Activated CD8-positive, alpha-beta memory T cell treated with anti-CD3 and anti-CD28 coated beads for 24 hours (primary cell): ENCODE data around the gene PROB1.

Experiments
- DNase-seq: peaks from one replicate; pipeline ENCODE4 v3.0.0-alpha.2; 2020

The PROB1 gene

GRCh38 chr5:139394654-139395566, at the start of gene PROB1:
Gene PROB1 (minus strand): TSS chr5:139395104. CDS start chr5:139395081, 23 bp downstream.
- DNase-seq = no peak

DNA sequence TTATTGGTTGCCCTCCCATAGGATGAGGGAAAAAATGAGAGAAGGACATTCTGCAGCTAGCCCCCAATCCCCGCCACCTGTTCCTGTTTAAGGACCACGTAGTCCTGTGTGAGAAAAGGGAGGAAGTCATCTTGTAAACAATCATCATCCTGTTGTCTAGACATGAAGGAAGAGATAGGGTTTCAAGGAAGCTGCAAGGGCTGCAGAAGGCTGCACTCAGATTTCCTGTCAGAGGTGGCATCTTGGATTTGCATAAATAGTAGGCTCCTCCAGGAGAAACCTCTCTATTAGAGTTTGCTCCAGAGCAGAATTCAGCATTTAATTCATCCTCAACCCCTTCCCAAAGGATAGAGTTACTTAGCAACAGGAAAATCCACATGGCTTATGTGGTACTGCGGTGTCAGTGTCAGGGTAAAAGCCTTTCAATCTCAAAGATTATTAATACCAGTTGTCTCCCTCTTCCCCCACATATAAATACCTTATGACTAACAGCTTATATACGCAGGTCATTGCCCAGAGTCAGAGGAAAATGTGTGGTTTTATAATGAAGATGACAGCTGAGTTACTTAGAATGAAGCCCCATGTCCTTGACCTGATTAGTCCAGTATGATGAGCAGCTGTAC, 49.0 kb upstream of the PROB1 start:
- peak; percentile 50 for DNase-seq

DNA sequence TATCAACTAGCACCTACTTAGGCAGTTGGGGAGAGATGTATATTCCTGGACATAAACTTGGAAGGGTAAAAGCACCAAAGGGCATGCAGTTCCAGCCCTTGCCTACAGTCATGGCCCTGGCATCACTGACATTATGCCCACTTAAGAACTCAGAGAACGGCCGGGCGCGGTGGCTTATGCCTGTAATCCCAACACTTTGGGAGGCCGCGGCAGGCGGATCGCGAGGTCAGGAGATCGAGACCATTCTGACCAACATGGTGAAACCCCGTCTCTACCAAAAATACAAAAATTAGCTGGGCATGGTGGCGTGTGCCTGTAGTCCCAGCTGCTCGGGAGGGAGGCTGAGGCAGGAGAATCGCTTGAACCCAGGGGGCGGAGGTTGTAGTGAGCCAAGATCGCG, 45.5 kb upstream of the PROB1 start:
- DNase-seq = peak; percentile 33

DNA sequence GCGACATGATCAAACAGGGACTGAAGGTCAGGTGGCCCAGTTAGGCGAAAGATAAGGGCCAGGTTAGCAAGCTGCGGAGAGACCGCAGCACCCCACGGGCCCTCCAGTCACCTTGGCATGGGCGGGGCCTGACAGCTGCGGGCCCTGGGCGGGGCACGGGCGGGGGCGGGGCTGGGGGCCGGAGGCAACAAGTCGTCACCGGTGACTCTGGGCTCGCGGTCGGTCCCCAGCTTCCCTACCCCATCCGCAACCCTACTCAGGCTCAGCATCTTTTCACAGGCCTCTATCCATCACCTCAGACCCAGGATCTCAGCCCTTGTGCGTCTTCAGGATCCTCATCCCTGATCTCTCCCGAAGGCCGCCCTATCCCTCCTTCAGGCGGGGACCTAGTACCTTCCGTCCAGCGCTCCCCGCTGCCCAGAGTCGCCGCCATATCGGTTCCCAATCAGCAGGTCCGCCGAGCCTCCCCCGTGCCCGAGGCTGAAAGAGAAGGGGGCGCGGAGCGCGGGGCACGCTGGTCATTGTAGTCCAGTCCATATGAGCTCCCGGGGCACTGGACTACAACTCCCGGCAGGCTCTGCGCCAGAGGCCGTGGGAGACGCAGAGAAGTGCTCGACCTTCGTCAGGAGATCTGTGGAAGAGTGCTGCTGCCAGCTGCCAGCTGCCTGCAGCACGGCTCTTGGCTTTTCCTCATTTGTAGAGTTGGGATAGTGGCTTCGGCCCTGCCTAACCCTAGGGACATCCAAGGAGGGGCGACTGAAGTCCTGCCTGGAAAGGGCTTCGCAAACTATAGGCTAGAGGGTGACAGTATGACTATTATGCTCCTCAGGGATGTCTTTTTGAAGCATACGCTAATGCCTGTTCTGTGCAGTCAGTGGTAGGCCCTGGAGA, 44.4 kb upstream of the PROB1 start, which contains the start of gene DNAJC18:
Gene DNAJC18, minus strand, starts transcription at position 513 of the 891 bp plus-strand sequence. Its CDS starts 80 bp downstream, at position 433.
- DNase-seq = peak; percentile 95

- no peak for DNase-seq
These were observed 43.8 kb upstream of the PROB1 start for GRCh38 chr5:139438707-139439012.

DNA sequence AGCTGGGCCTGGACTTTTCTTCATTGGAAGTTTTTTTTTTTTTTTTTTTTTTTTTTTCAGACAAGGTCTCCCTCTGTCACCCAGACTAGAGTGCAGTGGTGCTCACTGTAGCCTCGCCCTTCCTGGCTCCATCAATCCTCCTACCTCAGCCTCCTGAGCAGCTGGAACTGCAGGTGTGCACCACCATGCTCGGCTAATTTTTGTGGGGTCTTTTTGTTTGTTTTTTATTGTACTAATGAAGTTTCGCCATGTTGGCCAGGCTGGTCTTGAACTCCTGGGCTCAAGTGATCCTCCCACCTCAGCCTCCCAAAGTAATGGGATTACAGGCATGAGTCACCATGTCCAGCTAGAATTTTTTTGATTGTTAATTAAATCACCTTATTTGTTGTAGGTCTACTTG, 40.8 kb upstream of the PROB1 start:
- DNase-seq = no peak

GRCh38 chr5:139431706-139432105, 36.8 kb upstream of the PROB1 start:
- no peak for DNase-seq

DNA sequence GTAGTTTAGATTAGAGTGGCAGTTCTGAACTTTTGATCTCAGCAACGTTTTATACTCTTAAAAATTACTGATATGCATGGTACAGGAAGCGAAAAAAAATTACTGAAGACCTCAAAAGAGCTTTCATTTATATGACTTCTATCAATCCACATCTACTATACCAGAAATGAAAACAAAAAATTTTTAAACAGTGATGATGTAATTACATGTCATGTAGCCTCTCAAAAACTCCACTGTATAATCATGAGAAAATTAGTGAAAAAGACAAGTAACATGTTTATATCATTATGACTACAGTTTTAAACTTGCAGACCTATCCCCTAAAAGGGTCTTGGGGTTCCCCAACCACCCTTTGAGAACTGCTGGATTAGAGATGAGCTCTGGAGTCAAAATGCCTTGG, 35.1 kb upstream of the PROB1 start:
- no peak for DNase-seq

- DNase-seq = no peak
These were observed 31.4 kb upstream of the PROB1 start for GRCh38 chr5:139426203-139426885.

DNA sequence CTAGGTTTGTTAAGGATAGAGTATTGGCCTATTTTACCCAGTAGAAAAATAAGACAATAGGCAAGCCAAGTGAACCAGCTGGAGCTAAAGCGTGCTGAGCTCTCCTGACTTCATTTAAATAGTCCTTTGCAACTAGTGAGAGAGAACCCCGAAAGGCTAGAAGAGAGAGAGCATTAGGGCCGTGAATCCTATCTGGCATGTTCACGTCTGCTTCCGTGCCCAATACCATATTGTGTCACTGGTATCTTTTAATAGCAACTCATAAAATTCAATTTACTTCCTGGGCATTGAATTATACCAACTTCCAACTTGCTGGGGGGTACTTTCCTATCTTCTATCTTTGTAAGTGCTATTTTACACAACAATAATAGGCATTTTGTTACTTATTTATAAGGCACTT, 30.6 kb upstream of the PROB1 start:
- no peak for DNase-seq

GRCh38 chr5:139422307-139422893, 27.5 kb upstream of the PROB1 start:
- no peak for DNase-seq

DNA sequence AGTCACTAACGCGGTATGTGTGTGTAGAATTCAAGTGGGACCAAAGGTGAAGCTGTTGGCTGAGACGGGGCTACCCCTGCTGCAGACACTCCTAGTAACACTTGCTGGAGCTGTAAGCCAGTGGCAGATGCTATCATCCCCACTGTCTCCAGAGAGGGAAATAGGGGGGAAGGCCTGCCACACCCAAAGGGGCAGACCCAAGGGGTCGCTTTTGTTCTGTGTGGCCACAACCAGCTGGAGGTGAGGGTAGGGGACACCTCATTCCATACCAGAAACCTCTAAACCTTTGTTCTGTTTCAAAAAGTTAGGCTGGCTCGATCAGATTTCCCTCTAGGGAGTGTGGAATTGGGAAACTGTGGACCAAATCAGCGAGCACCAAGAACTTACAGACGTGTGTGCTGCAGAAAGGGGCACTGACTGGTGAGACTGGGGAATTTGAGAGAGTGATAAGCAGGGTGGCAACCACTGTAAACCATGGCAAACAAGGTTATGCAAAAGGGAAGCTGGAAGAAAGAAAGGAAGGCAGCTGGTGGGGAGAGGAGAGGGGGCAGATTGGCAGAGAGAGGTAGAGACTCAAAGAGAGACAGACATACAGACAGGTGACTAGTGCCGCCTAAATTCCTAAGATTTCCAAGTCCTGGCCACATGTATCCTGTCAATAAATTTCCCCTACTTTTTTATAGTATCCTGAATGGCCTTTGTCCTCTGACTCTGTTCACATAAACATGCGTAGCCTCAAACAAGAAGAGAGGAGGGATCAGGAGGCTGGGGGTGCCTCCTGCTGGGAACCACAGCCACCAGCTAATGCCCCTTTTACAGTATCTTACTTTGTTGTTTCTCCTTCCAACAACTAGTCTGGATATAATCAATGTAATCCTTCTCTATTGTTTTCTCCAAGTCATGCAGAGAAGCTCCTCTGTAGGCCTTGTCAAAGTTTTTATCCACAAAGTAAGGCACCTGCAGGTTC, 24.6 kb upstream of the PROB1 start:
- DNase-seq = no peak

DNA sequence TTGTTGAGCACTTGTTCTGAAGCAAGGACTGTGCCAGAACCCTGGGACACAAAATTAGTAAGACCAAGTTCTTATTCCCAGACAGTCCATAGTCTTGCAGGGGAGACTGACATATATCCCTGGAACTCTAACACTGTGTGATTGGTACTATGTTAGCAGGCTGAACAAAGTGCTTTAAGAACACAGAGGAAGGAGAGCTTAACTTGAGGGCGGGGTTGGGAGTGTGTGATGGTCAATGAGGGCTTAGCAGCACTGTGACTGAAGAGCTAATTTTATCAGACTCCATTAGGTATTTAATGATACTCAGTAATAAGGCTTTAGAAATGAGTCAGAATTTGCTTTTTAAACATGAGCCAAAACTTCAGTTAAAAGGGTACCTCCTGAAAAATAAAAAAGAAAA, 23.9 kb upstream of the PROB1 start:
- DNase-seq = no peak

DNA sequence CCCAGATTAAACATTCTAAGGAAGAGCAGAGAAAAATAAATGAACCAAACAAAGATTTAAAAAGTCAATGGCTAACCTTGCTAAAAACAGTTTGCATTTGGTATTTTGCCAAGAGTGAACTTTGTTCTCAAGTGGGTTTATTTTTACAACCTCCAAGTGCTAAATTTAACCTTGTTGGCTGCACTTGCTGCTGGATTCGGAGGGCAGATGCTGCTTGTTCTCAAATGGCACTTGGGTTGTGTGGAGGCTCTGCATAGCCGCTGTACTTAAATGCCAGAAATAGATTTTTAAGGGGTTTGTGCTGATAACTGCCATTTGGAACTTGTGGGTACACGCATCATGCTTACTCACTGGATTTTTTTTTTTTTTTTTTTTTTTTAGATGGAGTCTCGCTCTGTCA, 22.3 kb upstream of the PROB1 start:
- DNase-seq = no peak

GRCh38 chr5:139416651-139417050, 21.7 kb upstream of the PROB1 start:
- DNase-seq = no peak

GRCh38 chr5:139415869-139416268, 21.0 kb upstream of the PROB1 start:
- no peak for DNase-seq

- peak; percentile 74 for DNase-seq
These were observed 20.4 kb upstream of the PROB1 start for GRCh38 chr5:139415221-139415861.

- no peak for DNase-seq
These were observed 19.8 kb upstream of the PROB1 start for GRCh38 chr5:139414581-139415130.

DNA sequence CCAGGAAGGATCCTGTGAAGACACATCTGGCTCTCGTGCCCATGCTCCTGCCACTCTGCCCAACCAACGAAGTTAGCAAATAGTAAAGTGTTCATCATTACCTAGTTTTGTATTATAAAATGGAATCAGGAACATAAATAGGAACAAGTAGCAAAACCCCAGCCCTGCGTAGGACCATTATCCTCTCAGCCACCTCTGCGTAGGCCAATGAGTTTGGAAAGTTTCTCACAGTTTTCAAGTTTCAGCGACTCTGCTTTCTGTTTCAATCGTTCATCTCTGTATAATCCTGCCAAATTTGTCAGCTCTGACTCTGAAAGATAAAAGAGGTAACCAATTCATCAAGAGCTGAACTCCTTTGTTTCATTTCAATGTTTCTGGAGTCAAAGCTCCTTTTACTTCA, 19.1 kb upstream of the PROB1 start:
- no peak for DNase-seq

DNA sequence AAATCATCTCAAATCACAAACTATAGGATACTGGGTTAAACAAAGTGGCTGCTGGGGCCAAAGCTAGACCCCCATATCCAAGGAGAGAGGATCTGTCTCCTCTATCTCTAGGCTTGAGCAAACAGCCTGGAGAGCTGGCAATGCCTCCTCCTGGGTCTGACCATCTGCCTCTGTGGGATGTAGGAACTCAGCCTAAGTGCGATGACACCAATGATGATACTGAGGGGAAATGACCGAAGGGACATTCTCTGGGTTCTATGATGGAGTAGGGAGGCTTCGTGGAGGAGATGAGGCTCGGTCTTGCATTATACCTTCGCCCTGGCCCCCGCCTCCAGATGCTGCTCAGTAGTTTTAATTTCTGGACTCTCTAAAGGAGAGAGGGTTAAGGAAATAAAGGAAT, 18.2 kb upstream of the PROB1 start:
- DNase-seq = no peak
